HepG2 (cell line): ENCODE measurements around the gene RMDN2. TPM values are rescaled to one million over a fixed set of nuclear protein-coding genes. Genes with fewer than 3 reads are reported as not detected.

Experiments
- ATAC-seq: fragments of 200-7000 bp; cut with Tn5 transposase; 3 replicates; pipeline ENCODE4 v1.9.1; 2020; ENCODE audit warnings: mild to moderate bottlenecking, moderate library complexity
- BruUV-seq: library from RNA; stranded (reverse); fragments of 400-500 nt; replicated peaks from 2 replicates; lab custom pipeline; 2021; lab: Mats Ljungman, UMichigan
- CTCF ChIA-PET: fragments of 300-600 bp; formaldehyde crosslinking; extraction: SDS; loops from one replicate; lab custom pipeline; 2021; ENCODE audit warnings: low total read pairs, inconsistent platforms, low intra/inter-chr PET ratio; lab: Yijun Ruan, JAX
- POLR2A ChIA-PET: fragments of 350-600 bp; sonication (Branson Sonifier 250); formaldehyde crosslinking; loops from one replicate; lab custom pipeline; 2020; ENCODE audit warnings: antibody characterized with exemption, inconsistent platforms; lab: Yijun Ruan, JAX
- DNase-seq: peaks from one replicate; pipeline ENCODE4 v3.0.0-alpha.2; 2015; ENCODE audit warnings: low spot score
- FAIRE-seq: peaks from 3 replicates; lab custom pipeline; 2011; peaks lifted over from hg19 to GRCh38; lab: Jason Lieb, UNC
- H2AFZ ChIP-seq: one replicate; pipeline ENCODE4 v1.6.1; 2011; ENCODE audit warnings: low read length, inconsistent platforms
- H3K27ac ChIP-seq: fragments of 300-600 bp; 3 replicates; pipeline ENCODE4 v1.8.0; 2011; ENCODE audit warnings: mixed run types, mild to moderate bottlenecking, mixed read lengths, low read length, inconsistent platforms; ENCODE audit not compliant: insufficient read depth; ENCODE audit errors: extremely low read length
- H3K27me3 ChIP-seq, 2 experiments: fragments of 200-600 bp in 1 of 2; 2 replicates in 1 of 2; 3 replicates in 1 of 2; pipeline versions ENCODE4 v1.6.0 to v1.8.0; 2011; ENCODE audit warnings: low read length in 2 of 2, mild to moderate bottlenecking in 2 of 2, moderate library complexity in 2 of 2, inconsistent platforms in 1 of 2; ENCODE audit not compliant: insufficient read depth in 2 of 2, control insufficient read depth in 1 of 2
- H3K36me3 ChIP-seq, 2 experiments: fragments of 200-600 bp in 1 of 2; replicated peaks in 1 of 2; 2 replicates in 1 of 2; 3 replicates in 1 of 2; pipeline versions ENCODE4 v1.5.1 to v1.8.0; 2011; ENCODE audit warnings: low read length in 2 of 2, inconsistent platforms in 1 of 2; ENCODE audit not compliant: insufficient read depth in 2 of 2, control insufficient read depth in 1 of 2
- H3K4me1 ChIP-seq: 2 replicates; pipeline ENCODE4 v1.5.1; 2012; ENCODE audit warnings: low read length, inconsistent platforms; ENCODE audit not compliant: insufficient read depth
- H3K4me2 ChIP-seq: 2 replicates; pipeline ENCODE4 v1.6.0; 2011; ENCODE audit warnings: low read depth, low read length, inconsistent platforms
- H3K4me3 ChIP-seq, 3 experiments: fragments of 200-600 bp in 1 of 3; sonication (generic), shearing (Covaris generic) in 1 of 3; replicated peaks in 1 of 3; 2 replicates each; pipeline ENCODE4 v1.5.1; 2011 to 2016; ENCODE audit warnings: low read length in 3 of 3, inconsistent platforms in 2 of 3, low read depth in 2 of 3, mild to moderate bottlenecking in 2 of 3, control low read depth in 1 of 3, mixed read lengths in 1 of 3; ENCODE audit not compliant: insufficient read depth in 1 of 3
- H3K79me2 ChIP-seq: one replicate; pipeline ENCODE4 v1.6.1; 2011; ENCODE audit warnings: low read length, inconsistent platforms; ENCODE audit not compliant: insufficient read depth
- H3K9ac ChIP-seq: 2 replicates; pipeline ENCODE4 v1.6.0; 2011; ENCODE audit warnings: mild to moderate bottlenecking, low read depth, low read length, inconsistent platforms; ENCODE audit not compliant: insufficient read depth
- H3K9me3 ChIP-seq: 2 replicates; pipeline ENCODE4 v1.5.1; 2012; ENCODE audit warnings: mild to moderate bottlenecking, low read length
- H4K20me1 ChIP-seq: 2 replicates; pipeline ENCODE4 v1.6.0; 2011; ENCODE audit warnings: inconsistent platforms, mild to moderate bottlenecking, low read length, moderate library complexity; ENCODE audit not compliant: insufficient read depth
- CBX2 ChIP-seq, 2 experiments: fragments of 200-600 bp in 1 of 2; sonication (generic); formaldehyde crosslinking in 1 of 2; IDR thresholded peaks; 2 replicates each; pipeline versions ENCODE4 v1.7.0 to v1.8.1; 2018 to 2022; ENCODE audit warnings: low read depth in 2 of 2, low read length in 1 of 2, mild to moderate bottlenecking in 1 of 2, missing genetic modification reagents in 1 of 2
- ELF4 ChIP-seq: sonication (generic); formaldehyde crosslinking; IDR thresholded peaks from 2 replicates; pipeline ENCODE4 v1.5.0; 2020; ENCODE audit warnings: missing genetic modification reagents, mild to moderate bottlenecking, moderate library complexity, borderline replicate concordance
- HMG20A ChIP-seq: IDR thresholded peaks from 2 replicates; pipeline ENCODE4 v1.6.1; 2016; ENCODE audit warnings: borderline replicate concordance
- HNRNPH1 ChIP-seq: fragments of 200-400 bp; formaldehyde crosslinking; optimal IDR thresholded peaks from 2 replicates; pipeline ENCODE3; 2017; ENCODE audit warnings: mild to moderate bottlenecking, low read depth, low read length
- HNRNPUL1 ChIP-seq: fragments of 200-400 bp; formaldehyde crosslinking; IDR thresholded peaks from 2 replicates; pipeline ENCODE4 v1.6.1; 2017; ENCODE audit warnings: low read depth, mild to moderate bottlenecking, low read length, moderate library complexity
- KLF9 ChIP-seq: IDR thresholded peaks from 2 replicates; pipeline ENCODE4 v1.6.1; 2016; ENCODE audit warnings: low read depth
- KMT2B ChIP-seq: IDR thresholded peaks from 2 replicates; pipeline ENCODE4 v1.6.1; 2016; ENCODE audit warnings: missing genetic modification reagents, missing compliant biosample characterization
- NFE2L1 ChIP-seq: sonication (generic); formaldehyde crosslinking; IDR thresholded peaks from 2 replicates; pipeline ENCODE4 v1.4.0; 2020; ENCODE audit warnings: missing genetic modification reagents, mild to moderate bottlenecking, borderline replicate concordance
- RBFOX2 ChIP-seq: fragments of 200-400 bp; formaldehyde crosslinking; IDR thresholded peaks from 2 replicates; pipeline ENCODE4 v1.6.1; 2017; ENCODE audit warnings: low read depth, mild to moderate bottlenecking, low read length
- SMAD1 ChIP-seq: sonication (generic); formaldehyde crosslinking; IDR thresholded peaks from 2 replicates; pipeline ENCODE4 v1.4.0; 2020; ENCODE audit warnings: missing genetic modification reagents, low read depth, mild to moderate bottlenecking, borderline replicate concordance
- SOX13 ChIP-seq, 3 experiments: fragments of 450-650 bp in 1 of 3; sonication (generic) in 1 of 3; formaldehyde crosslinking in 1 of 3; IDR thresholded peaks in 2 of 3; conservative IDR thresholded peaks in 1 of 3; 2 replicates each; pipeline versions ENCODE4 v1.5.0 to v1.6.1; 2016 to 2020; ENCODE audit warnings: antibody characterized with exemption in 1 of 3, mild to moderate bottlenecking in 1 of 3, missing compliant biosample characterization in 1 of 3, missing genetic modification reagents in 1 of 3, moderate library complexity in 1 of 3
- SRSF1 ChIP-seq: fragments of 200-400 bp; formaldehyde crosslinking; optimal IDR thresholded peaks from 2 replicates; pipeline ENCODE3; 2017; ENCODE audit warnings: mild to moderate bottlenecking, low read depth, low read length, moderate library complexity
- STAG1 ChIP-seq: sonication (generic); formaldehyde crosslinking; IDR thresholded peaks from 2 replicates; pipeline ENCODE4 v1.4.0; 2020; ENCODE audit warnings: missing genetic modification reagents
- ZBTB2 ChIP-seq: sonication (generic); formaldehyde crosslinking; IDR thresholded peaks from 2 replicates; pipeline ENCODE4 v1.8.0; 2022; ENCODE audit warnings: low read depth, missing genetic modification reagents
- ZKSCAN8 ChIP-seq: IDR thresholded peaks from 2 replicates; pipeline ENCODE4 v1.6.1; 2016; ENCODE audit warnings: borderline replicate concordance, missing genetic modification reagents, missing compliant biosample characterization
- ZNF326 ChIP-seq: sonication (generic); formaldehyde crosslinking; IDR thresholded peaks from 2 replicates; pipeline ENCODE4 v1.4.0; 2020; ENCODE audit warnings: missing genetic modification reagents, borderline replicate concordance
- WGBS: methylation state at CpG from one replicate; pipeline ENCODE4 v1.1.6; 2017; ENCODE audit warnings: low lambda C conversion rate; 5-methylcytosine and 5-hydroxymethylcytosine counted together
- in situ Hi-C: cut with HindIII; loops from 2 replicates; pipeline ENCODE4 v1.10.0; 2017; ENCODE audit warnings: low pct_unique_long_range_greater_than_20kb; ENCODE audit not compliant: extremely low pct_ligation_motif_present
- intact Hi-C: fragments of 100-400 bp; cut with micrococcal nuclease; formaldehyde crosslinking; loops from one replicate; pipeline ENCODE4 v1.10.0; 2022; ENCODE audit not compliant: unreplicated experiment
- polyA plus RNA-seq, 8 experiments: library from polyadenylated mRNA; depleted of rRNA in 3 of 8; stranded (reverse) in 7 of 8; unstranded in 1 of 8; fragments of >200 nt; fragmentation: Illumina TruSeq in 4 of 8; extraction: Trizol in 4 of 8; gene quantifications; 2 replicates each; pipeline versions ENCODE4 v1.2.1 to v1.2.3, GENCODE V29; 2011 to 2016; ENCODE audit warnings: low read depth in 4 of 8, missing spikeins in 1 of 8, mixed read lengths in 1 of 8; ENCODE audit not compliant: insufficient read depth in 1 of 8
- total RNA-seq, 5 experiments: library from RNA; depleted of rRNA; stranded (reverse); fragments of >200 nt; fragmentation: Illumina TruSeq; extraction: Trizol; gene quantifications; 2 replicates each; pipeline ENCODE4 v1.2.3, GENCODE V29; 2016; ENCODE audit warnings: low read depth in 1 of 5
- TF ChIP-seq, protein P1 (sequence below): fragments of 450-650 bp; IDR thresholded peaks from 2 replicates; pipeline ENCODE4 v1.6.1; 2017

Gene RMDN2
- total and polyA plus RNA-seq, 2 of the 13 experiments (the other 11 are each of a cell fraction or from before 2014, with no cell fraction given), result 2.3 to 8.9 TPM

DNA sequence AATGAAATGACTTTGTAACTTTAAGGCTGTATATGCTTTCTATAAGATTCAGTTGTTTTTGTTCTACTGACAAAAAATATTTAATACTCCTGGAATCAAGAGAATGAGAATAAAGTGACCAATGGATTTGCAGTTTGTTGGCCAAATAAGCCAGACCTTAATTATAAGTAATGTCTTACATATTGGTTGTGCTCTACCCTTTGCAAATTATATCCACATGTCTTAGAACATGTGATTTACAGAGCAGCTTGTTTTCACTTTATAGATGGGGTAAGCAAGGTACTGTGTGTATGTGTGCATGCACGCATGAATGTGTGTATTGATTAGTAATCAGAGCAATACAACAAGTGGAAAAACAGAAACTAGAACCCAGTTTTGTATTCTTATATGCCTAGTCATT lies 59.1 kb downstream of the RMDN2 start:
- Histone ChIP-seq H3K36me3 (no peaks in the 10 kb centered on the region), H3K9me3 (no peaks in the 10 kb centered on the region), H4K20me1 (no peaks in the 10 kb centered on the region), H3K27ac (no peak overlapping the region)
- in situ Hi-C loops, result no loop called here
- intact Hi-C loops, result loop anchor here (5.0 kb wide), 1 partner anchor 57 kb away; the partner anchor contains the start of gene RMDN2
- no peak for DNase-seq
- FAIRE-seq, result no peak
- TF ChIP-seq HMG20A (CRISPR knock-in tag) (no peak), SRSF1 (no peak), ZKSCAN8 (no peak), RBFOX2 (no peak), SOX13 (IDR thresholded peaks at IDR 0.05) (no peak), SOX13 (CRISPR knock-in tag; conservative IDR thresholded peaks at IDR 0.05 in 1 of 2, IDR thresholded peaks at IDR 0.05 in 1 of 2) (no peak), HNRNPUL1 (no peak), HNRNPH1 (no peak), NFE2L1 (CRISPR knock-in tag) (no peak), ZNF326 (CRISPR knock-in tag) (no peak)
- TF ChIP-seq, all 625 proteins: peak for 0
- H3K79me2 ChIP-seq, result no peaks in the 10 kb centered on the region
- H2AFZ ChIP-seq, result no peak overlapping the region
- CTCF ChIA-PET, result no interaction called here
- no peak overlapping the region for H3K4me2 ChIP-seq
- no peak for ATAC-seq
- H3K9ac ChIP-seq, result no peak overlapping the region
- no peaks in the 10 kb centered on the region for H3K4me1 ChIP-seq
- no TSS peak for BruUV-seq
- no peak overlapping the region for H3K4me3 ChIP-seq
- WGBS, result 74% methylated on average over 1 of the region's 1 CpG
- POLR2A ChIA-PET, result no interaction called here
- no peaks in the 10 kb centered on the region for H3K27me3 ChIP-seq

DNA sequence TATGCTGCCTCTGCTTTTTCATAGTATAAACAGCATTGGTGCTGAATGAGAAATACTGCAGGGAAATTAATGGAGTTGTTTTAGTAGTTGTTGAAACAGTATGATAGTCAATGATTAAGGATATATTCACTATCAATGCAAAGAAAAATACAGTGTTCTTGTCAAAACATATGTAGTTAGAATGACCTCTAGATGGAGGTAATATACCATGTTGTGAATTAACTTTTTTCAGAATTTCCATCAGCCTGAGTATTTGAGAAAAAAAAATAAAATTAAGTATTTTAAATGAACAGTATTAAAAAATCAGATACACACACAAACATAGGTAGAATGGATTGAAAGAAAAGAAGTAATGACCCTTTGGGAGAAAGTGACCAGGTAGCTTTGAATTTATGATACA lies 59.5 kb downstream of the RMDN2 start:
- no peak for DNase-seq
- BruUV-seq, result no TSS peak
- H3K27me3 ChIP-seq, result no peaks in the 10 kb centered on the region
- H3K79me2 ChIP-seq, result no peaks in the 10 kb centered on the region
- ATAC-seq, result no peak
- no peaks in the 10 kb centered on the region for H4K20me1 ChIP-seq
- FAIRE-seq, result no peak
- intact Hi-C loops (loop anchor here (5.0 kb wide), 1 partner anchor 57 kb away; the partner anchor contains the start of gene RMDN2), in situ Hi-C loops (no loop called here)
- TF ChIP-seq KLF9 (CRISPR knock-in tag) (no peak), SMAD1 (CRISPR knock-in tag) (no peak), CBX2 (IDR thresholded peaks at IDR 0.05; ENCODE audit: low read depth, low read length) (no peak), CBX2 (CRISPR knock-in tag; IDR thresholded peaks at IDR 0.05; ENCODE audit: low read depth) (no peak), ELF4 (no peak), ZBTB2 (CRISPR knock-in tag) (no peak), KMT2B (CRISPR knock-in tag) (no peak), STAG1 (peak; percentile 21; the same call in 1 of the 2 replicates)
- TF ChIP-seq, protein P1, sequence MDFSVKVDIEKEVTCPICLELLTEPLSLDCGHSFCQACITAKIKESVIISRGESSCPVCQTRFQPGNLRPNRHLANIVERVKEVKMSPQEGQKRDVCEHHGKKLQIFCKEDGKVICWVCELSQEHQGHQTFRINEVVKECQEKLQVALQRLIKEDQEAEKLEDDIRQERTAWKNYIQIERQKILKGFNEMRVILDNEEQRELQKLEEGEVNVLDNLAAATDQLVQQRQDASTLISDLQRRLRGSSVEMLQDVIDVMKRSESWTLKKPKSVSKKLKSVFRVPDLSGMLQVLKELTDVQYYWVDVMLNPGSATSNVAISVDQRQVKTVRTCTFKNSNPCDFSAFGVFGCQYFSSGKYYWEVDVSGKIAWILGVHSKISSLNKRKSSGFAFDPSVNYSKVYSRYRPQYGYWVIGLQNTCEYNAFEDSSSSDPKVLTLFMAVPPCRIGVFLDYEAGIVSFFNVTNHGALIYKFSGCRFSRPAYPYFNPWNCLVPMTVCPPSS, result no peak
- no peaks in the 10 kb centered on the region for H3K36me3 ChIP-seq
- H3K27ac ChIP-seq, result no peak overlapping the region
- no peak overlapping the region for H2AFZ ChIP-seq
- no peak overlapping the region for H3K4me3 ChIP-seq
- ChIA-PET POLR2A (no interaction called here), CTCF (no interaction called here)
- H3K4me1 ChIP-seq, result no peaks in the 10 kb centered on the region
- no peaks in the 10 kb centered on the region for H3K9me3 ChIP-seq
- no peak overlapping the region for H3K4me2 ChIP-seq
- no peak overlapping the region for H3K9ac ChIP-seq
